Naive thymus-derived CD4-positive, alpha-beta T cell (primary cell): ENCODE results near the gene SSTR3. TPM values are rescaled to one million over a fixed set of nuclear protein-coding genes. Genes with fewer than 3 reads are reported as not detected.

Experiments used
- ATAC-seq: fragments of 150-1000 bp; cut with Tn5 transposase; 2 replicates; pipeline ENCODE4 v1.10.0; 2021; ENCODE audit warnings: mild to moderate bottlenecking, moderate library complexity
- CTCF ChIA-PET: fragments of 350-600 bp; sonication (Branson Sonifier 250); formaldehyde crosslinking; loops from one replicate; lab custom pipeline; 2021; ENCODE audit warnings: antibody characterized with exemption; lab: Charles Lee
- POLR2A ChIA-PET: fragments of 350-600 bp; sonication (Branson Sonifier 250); formaldehyde crosslinking; loops from one replicate; lab custom pipeline; 2021; ENCODE audit warnings: antibody characterized with exemption, inconsistent platforms; lab: Charles Lee
- DNase-seq, 9 donors: peaks; one replicate each; pipeline versions ENCODE4 v3.0.0 to v3.0.0-alpha.2; 2020 to 2022; ENCODE audit warnings: mixed read lengths in 1 of 9
- H3K27ac ChIP-seq: one replicate; pipeline ENCODE4 v1.7.0; 2013; ENCODE audit warnings: mild to moderate bottlenecking, low read depth, low read length, moderate library complexity
- H3K27me3 ChIP-seq, 2 donors: one replicate each; pipeline ENCODE4 v1.7.0; 2013; ENCODE audit warnings: low read length in 2 of 2, mild to moderate bottlenecking in 2 of 2, moderate library complexity in 2 of 2; ENCODE audit not compliant: control insufficient read depth in 2 of 2, insufficient read depth in 2 of 2
- H3K36me3 ChIP-seq, 3 experiments: 1 replicate in 2 of 3; 2 replicates in 1 of 3; pipeline ENCODE4 v1.7.0; 2013; ENCODE audit warnings: low read length in 3 of 3, mild to moderate bottlenecking in 3 of 3, moderate library complexity in 1 of 3; ENCODE audit not compliant: insufficient read depth in 3 of 3, control insufficient read depth in 2 of 3
- H3K4me1 ChIP-seq, 2 donors: one replicate each; pipeline ENCODE4 v1.7.0; 2013; ENCODE audit warnings: low read length in 2 of 2, mild to moderate bottlenecking in 2 of 2, moderate library complexity in 1 of 2; ENCODE audit not compliant: control insufficient read depth in 2 of 2, insufficient read depth in 2 of 2
- H3K4me3 ChIP-seq: 2 replicates; pipeline ENCODE4 v1.7.0; 2013; ENCODE audit warnings: mild to moderate bottlenecking, low read length
- H3K9me3 ChIP-seq, 3 experiments: 1 replicate in 2 of 3; 2 replicates in 1 of 3; pipeline ENCODE4 v1.7.0; 2013; ENCODE audit warnings: low read length in 3 of 3; ENCODE audit not compliant: control insufficient read depth in 2 of 3
- H3K27ac Mint-ChIP-seq, 9 donors: one replicate each; pipeline ENCODE4 v1.8.0; 2020 to 2022; ENCODE audit warnings: mixed read lengths in 9 of 9, mild to moderate bottlenecking in 8 of 9, moderate library complexity in 5 of 9, inconsistent platforms in 2 of 9
- H3K27me3 Mint-ChIP-seq, 5 donors: one replicate each; pipeline ENCODE4 v1.8.0; 2021 to 2022; ENCODE audit warnings: mixed read lengths in 5 of 5, mild to moderate bottlenecking in 1 of 5
- H3K36me3 Mint-ChIP-seq, 5 donors: one replicate each; pipeline ENCODE4 v1.8.0; 2020 to 2022; ENCODE audit warnings: mixed read lengths in 5 of 5, mild to moderate bottlenecking in 3 of 5, inconsistent platforms in 1 of 5
- H3K4me1 Mint-ChIP-seq, 7 donors: one replicate each; pipeline ENCODE4 v1.8.0; 2020 to 2022; ENCODE audit warnings: mixed read lengths in 7 of 7, mild to moderate bottlenecking in 3 of 7, inconsistent platforms in 1 of 7
- H3K4me3 Mint-ChIP-seq, 10 donors: one replicate each; pipeline ENCODE4 v1.8.0; 2020 to 2022; ENCODE audit warnings: mild to moderate bottlenecking in 10 of 10, mixed read lengths in 10 of 10, moderate library complexity in 6 of 10, inconsistent platforms in 2 of 10
- H3K9me3 Mint-ChIP-seq, 11 donors: one replicate each; pipeline ENCODE4 v1.8.0; 2020 to 2022; ENCODE audit warnings: mixed read lengths in 11 of 11, mild to moderate bottlenecking in 4 of 11, inconsistent platforms in 1 of 11, moderate library complexity in 1 of 11
- intact Hi-C, 2 donors: fragments of 100-400 bp; cut with micrococcal nuclease; formaldehyde crosslinking; loops; one replicate each; pipeline ENCODE4 v1.15.1; 2023
- polyA plus RNA-seq, 2 donors: library from polyadenylated mRNA; unstranded; fragments of 300-500 nt; fragmentation: Illumina TruSeq; gene quantifications; one replicate each; pipeline ENCODE4 v1.2.3, GENCODE V29; 2021
- total RNA-seq, 6 experiments: library from RNA in 5 of 6; stranded (reverse) in 5 of 6; gene quantifications; 1 replicate in 5 of 6; 2 replicates in 1 of 6; pipeline ENCODE4 v1.2.3 and lab custom pipeline; 2021 to 2026

Gene SSTR3
- total and polyA plus RNA-seq, 7 experiments from 2014 or later = 3.9 to 30.4 (median 6.4) TPM

DNA sequence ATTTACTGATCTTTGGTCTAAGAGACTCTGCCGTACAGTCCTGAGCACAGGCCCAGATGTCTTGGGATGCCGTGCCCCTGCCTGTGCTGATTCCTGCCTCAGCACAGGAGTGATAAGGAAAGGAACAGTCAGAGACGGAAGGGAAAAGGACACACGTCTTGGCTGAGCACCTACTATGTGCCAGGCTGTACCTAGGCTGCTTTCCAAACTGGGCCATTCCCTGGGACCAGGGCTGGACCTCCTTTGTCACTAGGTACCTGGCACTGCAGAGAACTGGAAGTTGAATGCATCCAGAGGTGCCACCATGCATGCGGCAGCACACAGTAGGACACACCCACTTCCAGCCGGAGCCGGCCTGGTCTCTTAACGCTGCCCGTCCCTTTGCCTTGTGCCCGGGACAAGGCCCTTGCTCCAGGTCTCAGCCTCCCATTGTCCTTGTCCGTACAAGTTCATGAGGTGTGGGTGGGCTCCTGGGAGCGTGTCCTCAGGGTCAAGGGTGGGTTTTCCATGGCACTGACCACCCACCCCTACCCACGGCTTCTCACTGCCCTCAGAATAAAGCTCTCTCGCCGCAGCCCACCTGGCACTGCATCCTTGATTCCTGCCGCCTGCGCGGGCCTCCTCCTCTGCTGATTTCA is 1.1 kb upstream of the SSTR3 start:
- Histone ChIP-seq H3K36me3 (peaks cover 0 to 14% (median 3%) of the 10 kb centered on the region in 3 experiments), H3K27me3 (no peaks in the 10 kb centered on the region), H3K27ac (no peak overlapping the region), H3K4me3 (no peak overlapping the region), H3K4me1 (peaks cover 12 to 37% of the 10 kb centered on the region in 2 donors), H3K9me3 (no peaks in the 10 kb centered on the region)
- ATAC-seq (no peak), DNase-seq (no peak)
- Mint-ChIP-seq H3K36me3 (peaks cover 0 to 25% (median 19%) of the 10 kb centered on the region in 5 donors), H3K4me1 (peaks cover 36 to 85% (median 80%) of the 10 kb centered on the region in 7 donors), H3K27me3 (no peaks in the 10 kb centered on the region), H3K27ac (peak overlapping the region in 8 of 9 donors; percentile 12 to 70 (median 35)), H3K9me3 (no peaks in the 10 kb centered on the region), H3K4me3 (peak overlapping the region in 1 of 10 donors; percentile 61)
- ChIA-PET CTCF (interaction anchor here (0.6 kb wide), 1 partner anchor 13 kb away, joined by 4 read pairs; no protein-coding TSS in a partner anchor), POLR2A (interaction anchor here (0.8 to 22.1 kb wide), 3 partner anchors 9 to 92 kb away, joined by 3 to 278 read pairs (median 256); no protein-coding TSS in a partner anchor)
- intact Hi-C loops = no loop called here

DNA sequence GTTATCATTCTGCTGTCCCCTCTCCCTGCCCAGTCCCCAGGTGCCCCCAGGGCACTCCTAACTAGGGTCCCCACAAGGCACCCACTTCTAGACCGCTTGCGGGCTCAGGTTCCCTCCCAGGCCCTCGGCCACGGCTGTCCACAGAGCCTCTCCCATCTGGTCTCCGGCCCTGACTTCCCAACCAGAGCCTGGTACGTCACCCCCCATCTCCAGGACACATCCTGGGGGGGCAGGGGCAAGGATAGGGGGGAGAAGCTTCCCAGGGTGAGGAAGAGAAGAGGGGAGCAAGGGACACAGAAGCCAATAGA is 457 bp downstream of the SSTR3 start:
- H3K4me1 Mint-ChIP-seq = peaks cover 27 to 85% (median 78%) of the 10 kb centered on the region in 7 donors
- POLR2A ChIA-PET = interaction anchor here (1.5 to 22.1 kb wide), 2 partner anchors 9 to 20 kb away, joined by 3 to 278 read pairs; no protein-coding TSS in a partner anchor
- DNase-seq (no peak), ATAC-seq (no peak)
- intact Hi-C loops = no loop called here
- Histone ChIP-seq H3K27ac (no peak overlapping the region), H3K36me3 (peaks cover 0 to 19% (median 3%) of the 10 kb centered on the region in 3 experiments), H3K4me3 (no peak overlapping the region), H3K4me1 (peaks cover 0 to 36% of the 10 kb centered on the region in 2 donors), H3K27me3 (no peaks in the 10 kb centered on the region), H3K9me3 (no peaks in the 10 kb centered on the region)
- no peak overlapping the region for H3K4me3 Mint-ChIP-seq
- peak overlapping the region in 3 of 9 donors; percentile 33 to 93 (median 91) for H3K27ac Mint-ChIP-seq
- no peaks in the 10 kb centered on the region for H3K9me3 Mint-ChIP-seq
- peaks cover 0 to 27% (median 12%) of the 10 kb centered on the region in 5 donors for H3K36me3 Mint-ChIP-seq
- H3K27me3 Mint-ChIP-seq = no peaks in the 10 kb centered on the region
- CTCF ChIA-PET = interaction anchor here (0.7 kb wide), 1 partner anchor 12 kb away, joined by 3 read pairs; no protein-coding TSS in a partner anchor

DNA sequence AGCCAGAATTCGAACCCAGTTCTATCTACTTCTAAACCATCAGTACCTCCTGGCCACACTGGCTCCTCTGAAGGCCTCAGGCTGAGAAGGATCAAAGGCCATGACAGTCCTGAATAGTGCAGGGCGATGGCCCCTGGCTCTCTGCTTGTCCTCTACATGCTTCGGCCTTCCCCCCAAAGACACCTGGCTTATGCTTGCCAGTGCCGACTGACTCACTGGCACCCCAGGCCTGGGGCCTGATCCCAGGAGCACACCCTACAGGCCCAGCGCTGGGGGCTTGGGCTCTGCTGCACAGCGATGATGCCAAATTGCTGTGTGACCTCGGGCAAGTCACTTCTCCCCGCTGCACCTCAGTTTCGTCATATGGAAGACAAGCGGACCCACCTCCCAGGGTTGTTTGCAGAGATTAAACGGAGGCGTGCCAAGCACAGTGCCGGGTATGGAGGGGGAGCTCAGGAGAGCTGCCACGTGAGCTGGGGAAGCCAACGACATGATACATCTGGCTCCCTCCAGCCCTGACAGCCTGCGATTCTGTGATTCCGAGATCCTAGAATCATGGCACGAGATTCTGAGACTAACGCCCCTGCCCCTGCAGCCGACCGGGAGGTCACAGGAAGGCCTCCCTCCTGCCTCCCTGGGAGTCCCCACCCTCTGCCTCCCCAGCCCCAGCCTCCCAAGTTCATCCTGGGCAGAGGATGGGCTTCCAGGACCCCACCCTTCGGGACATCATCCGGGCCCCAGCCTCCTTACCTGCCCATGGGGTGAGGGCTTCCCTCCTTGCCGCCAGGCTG is 1.0 kb downstream of the SSTR3 start:
- intact Hi-C loops = no loop called here
- H3K4me3 Mint-ChIP-seq = no peak overlapping the region
- CTCF ChIA-PET = interaction anchor here (1.4 to 3.1 kb wide), 2 partner anchors 11 to 49 kb away, joined by 5 to 16 read pairs; no protein-coding TSS in a partner anchor
- no peaks in the 10 kb centered on the region for H3K27me3 Mint-ChIP-seq
- Histone ChIP-seq H3K27me3 (no peaks in the 10 kb centered on the region), H3K36me3 (peaks cover 0 to 25% (median 3%) of the 10 kb centered on the region in 3 experiments), H3K4me3 (no peak overlapping the region), H3K27ac (no peak overlapping the region), H3K4me1 (peaks cover 0 to 30% of the 10 kb centered on the region in 2 donors), H3K9me3 (no peaks in the 10 kb centered on the region)
- H3K4me1 Mint-ChIP-seq = peaks cover 24 to 85% (median 75%) of the 10 kb centered on the region in 7 donors
- DNase-seq (no peak), ATAC-seq (no peak)
- peak overlapping the region in 6 of 9 donors; percentile 22 to 93 (median 80) for H3K27ac Mint-ChIP-seq
- H3K36me3 Mint-ChIP-seq = peaks cover 0 to 27% (median 10%) of the 10 kb centered on the region in 5 donors
- POLR2A ChIA-PET = interaction anchor here (1.5 to 22.1 kb wide), 6 partner anchors 8 to 31 kb away, joined by 3 to 278 read pairs (median 58); partner anchors contain the start of gene RAC2
- no peaks in the 10 kb centered on the region for H3K9me3 Mint-ChIP-seq

DNA sequence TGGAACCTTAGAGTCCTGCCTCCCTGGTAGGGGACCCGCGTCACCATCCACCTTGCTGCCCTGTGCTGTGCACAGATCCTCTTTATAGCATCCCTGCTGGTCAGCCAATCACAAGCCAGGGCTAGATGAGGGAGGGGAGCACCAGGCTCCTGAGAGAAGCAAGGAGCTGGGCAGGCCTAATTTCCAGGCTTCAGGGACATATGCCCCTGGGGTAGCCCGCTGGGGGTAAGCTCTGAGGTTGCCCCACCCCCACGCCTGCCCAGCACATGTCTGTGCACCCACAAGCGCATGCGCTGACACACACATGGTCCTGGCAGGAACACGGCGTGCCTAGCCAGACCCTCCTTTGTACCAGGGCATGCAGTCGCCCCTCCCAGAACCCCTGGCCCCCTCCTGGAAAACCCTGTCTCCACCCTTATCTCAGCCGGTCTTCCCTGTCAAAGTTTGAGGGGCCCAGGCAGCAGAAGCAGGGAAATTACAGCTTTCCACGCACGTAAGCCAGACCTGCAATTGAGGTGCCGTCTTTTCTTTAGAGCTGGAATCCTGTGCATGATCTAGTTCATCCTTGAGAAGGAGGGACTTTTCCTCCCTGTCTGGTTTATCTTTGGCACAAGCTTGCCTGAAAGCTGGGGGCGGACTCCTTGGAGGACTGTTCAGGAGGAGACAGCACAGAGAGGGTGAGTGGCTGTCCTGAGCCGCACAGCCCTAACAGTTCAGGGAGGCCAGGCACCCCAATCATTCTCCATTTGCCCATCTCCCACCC is 2.1 kb downstream of the SSTR3 start:
- CTCF ChIA-PET = interaction anchor here (0.7 to 3.1 kb wide), 6 partner anchors 10 to 50 kb away, joined by 3 to 16 read pairs (median 3); no protein-coding TSS in a partner anchor
- Histone ChIP-seq H3K36me3 (peaks cover 0 to 27% (median 3%) of the 10 kb centered on the region in 3 experiments), H3K27ac (peak overlapping the region; percentile 11), H3K4me1 (peaks cover 0 to 24% of the 10 kb centered on the region in 2 donors), H3K4me3 (no peak overlapping the region), H3K27me3 (no peaks in the 10 kb centered on the region), H3K9me3 (no peaks in the 10 kb centered on the region)
- POLR2A ChIA-PET = interaction anchor here (1.4 to 22.1 kb wide), 8 partner anchors 8 to 275 kb away, joined by 3 to 278 read pairs (median 30); partner anchors contain the start of gene RAC2
- Mint-ChIP-seq H3K27ac (peak overlapping the region; percentile 19 to 94 (median 80)), H3K4me3 (no peak overlapping the region), H3K36me3 (peaks cover 0 to 20% (median 7%) of the 10 kb centered on the region in 5 donors), H3K27me3 (no peaks in the 10 kb centered on the region), H3K4me1 (peaks cover 22 to 85% (median 75%) of the 10 kb centered on the region in 7 donors), H3K9me3 (no peaks in the 10 kb centered on the region)
- DNase-seq = no peak
- intact Hi-C loops = no loop called here
- ATAC-seq = no peak

DNA sequence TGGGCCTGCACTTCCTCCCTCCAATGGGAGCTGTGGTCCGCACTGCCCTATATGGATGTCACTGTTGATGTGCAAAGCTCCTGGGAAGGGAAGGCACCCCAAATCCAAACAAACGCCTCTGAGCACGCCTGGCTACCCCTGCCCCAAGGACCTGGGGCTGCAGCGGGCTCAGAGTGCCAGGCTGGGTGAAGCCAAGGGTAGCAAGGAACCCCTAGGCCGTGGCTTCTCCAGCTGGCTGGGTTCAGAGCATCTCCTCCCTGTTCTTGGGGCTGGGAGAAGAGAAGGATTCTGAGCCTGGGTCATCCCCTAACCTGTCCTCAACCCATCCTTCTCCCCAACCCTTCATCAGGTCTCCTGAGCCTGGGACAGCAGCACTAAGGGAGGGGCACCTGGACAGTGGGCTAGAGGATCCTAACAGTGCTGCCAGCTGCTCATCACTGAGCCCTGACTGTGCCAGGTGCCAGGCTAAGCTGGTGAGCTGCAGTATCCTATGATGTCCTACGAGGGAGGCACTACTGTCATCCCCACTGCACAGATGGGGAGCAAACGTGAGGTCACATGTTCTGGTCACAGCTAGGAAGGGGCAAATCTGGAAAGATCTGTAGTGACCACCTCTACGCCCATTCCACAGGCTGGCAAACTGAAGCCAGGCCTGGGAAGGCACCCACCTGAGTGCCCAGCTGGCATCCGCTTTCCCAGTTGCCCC is 3.0 kb downstream of the SSTR3 start:
- intact Hi-C loops = loop anchor here in 1 of 2 donors (2.0 kb wide), 1 partner anchor 52 kb away; no protein-coding TSS in a partner anchor
- ChIA-PET CTCF (interaction anchor here (0.7 to 3.1 kb wide), 10 partner anchors 10 to 50 kb away, joined by 3 to 16 read pairs (median 4); partner anchors contain the start of gene RAC2), POLR2A (interaction anchor here (0.6 to 22.1 kb wide), 8 partner anchors 10 to 384 kb away, joined by 3 to 278 read pairs (median 30); partner anchors contain the start of gene RAC2)
- H3K27me3 Mint-ChIP-seq = no peaks in the 10 kb centered on the region
- peaks cover 15 to 86% (median 71%) of the 10 kb centered on the region in 7 donors for H3K4me1 Mint-ChIP-seq
- H3K27ac Mint-ChIP-seq = peak overlapping the region in 8 of 9 donors; percentile 48 to 96 (median 92)
- ATAC-seq = no peak
- H3K36me3 ChIP-seq = peaks cover 0 to 20% (median 3%) of the 10 kb centered on the region in 3 experiments
- H3K27ac ChIP-seq = peak overlapping the region; percentile 63
- H3K4me1 ChIP-seq = peaks cover 0 to 22% of the 10 kb centered on the region in 2 donors
- H3K36me3 Mint-ChIP-seq = peaks cover 0 to 11% (median 3%) of the 10 kb centered on the region in 5 donors
- H3K27me3 ChIP-seq = no peaks in the 10 kb centered on the region
- H3K9me3 Mint-ChIP-seq = no peaks in the 10 kb centered on the region
- DNase-seq = no peak
- peak overlapping the region in 6 of 10 donors; percentile 33 to 78 (median 60) for H3K4me3 Mint-ChIP-seq
- no peaks in the 10 kb centered on the region for H3K9me3 ChIP-seq
- H3K4me3 ChIP-seq = no peak overlapping the region
